ENCODE data around the gene ITPK1.
A peak's percentile ranks its signal among the peaks of the same experiment; 100 is the strongest.

The ITPK1 gene

GRCh38 chr14:93040443-93040842 lies 75.3 kb downstream of the ITPK1 start:
- no peak for DNase-seq

GRCh38 chr14:93039649-93040315 lies 75.9 kb downstream of the ITPK1 start:
- DNase-seq = no peak

- no peak for DNase-seq
Measured at GRCh38 chr14:93037351-93037750, 78.4 kb downstream of the ITPK1 start.

GRCh38 chr14:93036652-93037345 lies 78.9 kb downstream of the ITPK1 start:
- no peak for DNase-seq

GRCh38 chr14:93035917-93036651 lies 79.6 kb downstream of the ITPK1 start:
- no peak for DNase-seq

GRCh38 chr14:93035585-93035916 lies 80.2 kb downstream of the ITPK1 start:
- no peak for DNase-seq

GRCh38 chr14:93034671-93034994 lies 81.1 kb downstream of the ITPK1 start:
- DNase-seq = no peak

GRCh38 chr14:93033983-93034670 lies 81.6 kb downstream of the ITPK1 start:
- DNase-seq = peak; percentile 48

GRCh38 chr14:93033084-93033982 lies 82.4 kb downstream of the ITPK1 start:
- DNase-seq = no peak

- DNase-seq = no peak
Measured at GRCh38 chr14:93032421-93032936, 83.2 kb downstream of the ITPK1 start.

- DNase-seq = no peak
Measured at GRCh38 chr14:93031505-93032315, 84.0 kb downstream of the ITPK1 start.

GRCh38 chr14:93030761-93031160 lies 85.0 kb downstream of the ITPK1 start:
- DNase-seq = no peak

- DNase-seq = no peak
Measured at GRCh38 chr14:93029911-93030508, 85.7 kb downstream of the ITPK1 start.

GRCh38 chr14:93029417-93029816 lies 86.3 kb downstream of the ITPK1 start:
- DNase-seq = no peak

GRCh38 chr14:93028724-93029076 lies 87.0 kb downstream of the ITPK1 start:
- no peak for DNase-seq

GRCh38 chr14:93027810-93028723 lies 87.7 kb downstream of the ITPK1 start:
- no peak for DNase-seq

GRCh38 chr14:93026339-93026738 lies 89.4 kb downstream of the ITPK1 start:
- no peak for DNase-seq

GRCh38 chr14:93025055-93025454 lies 90.7 kb downstream of the ITPK1 start:
- peak; percentile 4 for DNase-seq

GRCh38 chr14:93024493-93024892 lies 91.2 kb downstream of the ITPK1 start:
- no peak for DNase-seq

Data from effector CD8-positive, alpha-beta T cell (primary cell).